GM19438 (cell line): ENCODE data around the gene CTDSPL2.
"Not testable (repeated sequence)": the region's sequence is repeated elsewhere in the genome, so short reads cannot be mapped to it uniquely, and the experiment has no call there.

Experiments
- ATAC-seq: cut with Tn5 transposase; IDR thresholded peaks from one replicate; pipeline ENCODE4 v1.9.1; 2021; ENCODE audit warnings: low read depth; ENCODE audit not compliant: unreplicated experiment

The CTDSPL2 gene

GRCh38 chr15:44536962-44537734 lies 109.7 kb downstream of the CTDSPL2 start, which contains the start of gene EIF3J:
TSS of gene EIF3J (plus strand) at chr15:44537147. CDS start at chr15:44537195, 48 bp downstream.
- ATAC-seq: peak; percentile 86

GRCh38 chr15:44537735-44538240 lies 110.4 kb downstream of the CTDSPL2 start:
- ATAC-seq: no peak

GRCh38 chr15:44541282-44541958 lies 114.0 kb downstream of the CTDSPL2 start:
- no peak for ATAC-seq

- no peak for ATAC-seq
Observed at GRCh38 chr15:44542596-44542995, 115.2 kb downstream of the CTDSPL2 start.

GRCh38 chr15:44544745-44545144 lies 117.3 kb downstream of the CTDSPL2 start:
- not testable (repeated sequence) for ATAC-seq

- ATAC-seq: no peak
Observed at GRCh38 chr15:44545913-44546802, 118.7 kb downstream of the CTDSPL2 start.

GRCh38 chr15:44549152-44549551 lies 121.7 kb downstream of the CTDSPL2 start:
- ATAC-seq: not testable (repeated sequence)

GRCh38 chr15:44550256-44550655 lies 122.8 kb downstream of the CTDSPL2 start:
- ATAC-seq: no peak

- ATAC-seq: no peak
Observed at GRCh38 chr15:44550734-44551133, 123.3 kb downstream of the CTDSPL2 start.

GRCh38 chr15:44554934-44555723 lies 127.7 kb downstream of the CTDSPL2 start:
- ATAC-seq: no peak

- ATAC-seq: not testable (repeated sequence)
Observed at GRCh38 chr15:44560926-44561325, 133.5 kb downstream of the CTDSPL2 start.

- ATAC-seq: no peak
Observed at GRCh38 chr15:44565387-44566154, 138.1 kb downstream of the CTDSPL2 start.

- ATAC-seq: no peak
Observed at GRCh38 chr15:44566155-44566540, 138.7 kb downstream of the CTDSPL2 start.

GRCh38 chr15:44568338-44568737 lies 140.9 kb downstream of the CTDSPL2 start:
- no peak for ATAC-seq

GRCh38 chr15:44569316-44569715 lies 141.9 kb downstream of the CTDSPL2 start:
- ATAC-seq: no peak

GRCh38 chr15:44570361-44570760 lies 142.9 kb downstream of the CTDSPL2 start:
- no peak for ATAC-seq

- ATAC-seq: no peak
Observed at GRCh38 chr15:44573386-44573785, 146.0 kb downstream of the CTDSPL2 start.

GRCh38 chr15:44574734-44575133 lies 147.3 kb downstream of the CTDSPL2 start:
- ATAC-seq: no peak
